ENCODE results near the gene FDXR.

FDXR gene

DNA sequence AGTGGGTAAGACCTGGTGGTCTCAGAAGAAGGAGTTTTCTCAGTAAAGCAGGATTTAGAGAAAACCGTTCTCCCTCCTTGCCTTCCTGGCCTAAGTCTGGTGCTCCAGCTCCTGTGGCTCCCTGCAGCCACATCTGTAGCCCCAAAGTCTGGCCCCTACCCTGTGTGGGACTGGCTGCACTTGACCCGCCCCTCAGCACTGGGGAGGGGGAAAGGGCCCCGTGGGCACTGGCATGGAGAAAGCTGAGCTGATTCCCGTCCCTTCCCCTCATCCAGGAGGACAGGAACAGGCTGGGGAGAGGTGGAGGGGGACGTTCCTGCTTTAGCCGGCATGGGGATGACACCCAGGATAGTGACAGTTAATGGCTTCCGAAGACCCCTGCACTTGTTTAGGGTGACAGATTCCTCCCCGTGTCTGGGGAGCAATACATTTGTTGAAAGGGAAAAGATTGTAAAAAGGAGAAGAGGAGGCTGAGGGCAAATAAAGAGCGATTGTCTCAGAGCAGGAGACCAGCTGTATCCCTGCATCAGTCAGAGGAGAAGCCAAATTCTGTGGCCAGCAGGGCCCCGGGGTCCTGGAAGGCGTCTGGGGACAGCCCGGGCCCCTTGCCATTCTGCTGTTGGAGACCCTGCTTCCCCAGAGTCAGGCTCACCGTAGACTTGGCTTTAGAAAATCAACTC is 51.0 kb downstream of the FDXR start:
- no peaks in the 10 kb centered on the region for H3K27me3 ChIP-seq
- no peak overlapping the region for H3K4me3 ChIP-seq (ENCODE audit: low read depth in 1 of 2, low read length in 1 of 2)
- H3K27ac ChIP-seq: no peak overlapping the region
- peaks cover 92% of the 10 kb centered on the region for H3K36me3 ChIP-seq
- H3K4me1 ChIP-seq (ENCODE audit: control insufficient read depth in 1 of 2, insufficient read depth in 1 of 2, low read depth in 1 of 2, low read length in 1 of 2): no peaks in the 10 kb centered on the region
- TF ChIP-seq CTCF (IDR thresholded peaks at IDR 0.05): no peak
- no peaks in the 10 kb centered on the region for H3K9me3 ChIP-seq

GRCh38 chr17:74819801-74820436 is 52.9 kb downstream of the FDXR start:
- Histone ChIP-seq H3K9me3 (no peaks in the 10 kb centered on the region), H3K36me3 (peaks cover 76% of the 10 kb centered on the region), H3K4me3 (ENCODE audit: low read depth in 1 of 2, low read length in 1 of 2) (no peak overlapping the region), H3K4me1 (ENCODE audit: control insufficient read depth in 1 of 2, insufficient read depth in 1 of 2, low read depth in 1 of 2, low read length in 1 of 2) (no peaks in the 10 kb centered on the region), H3K27ac (no peak overlapping the region), H3K27me3 (no peaks in the 10 kb centered on the region)
- TF ChIP-seq CTCF (IDR thresholded peaks at IDR 0.05): no peak

- peaks cover 65% of the 10 kb centered on the region for H3K36me3 ChIP-seq
- H3K4me3 ChIP-seq (ENCODE audit: low read depth in 1 of 2, low read length in 1 of 2): no peak overlapping the region
- H3K27me3 ChIP-seq: no peaks in the 10 kb centered on the region
- TF ChIP-seq CTCF (IDR thresholded peaks at IDR 0.05): no peak
- peaks cover 8% of the 10 kb centered on the region in 2 experiments for H3K4me1 ChIP-seq (ENCODE audit: control insufficient read depth in 1 of 2, insufficient read depth in 1 of 2, low read depth in 1 of 2, low read length in 1 of 2)
- no peak overlapping the region for H3K27ac ChIP-seq
- H3K9me3 ChIP-seq: no peaks in the 10 kb centered on the region
Observed at GRCh38 chr17:74818291-74818938, 54.4 kb downstream of the FDXR start.

- no peaks in the 10 kb centered on the region for H3K9me3 ChIP-seq
- no peaks in the 10 kb centered on the region for H3K27me3 ChIP-seq
- no peak overlapping the region for H3K27ac ChIP-seq
- no peak overlapping the region for H3K4me3 ChIP-seq (ENCODE audit: low read depth in 1 of 2, low read length in 1 of 2)
- peaks cover 20% of the 10 kb centered on the region in 2 experiments for H3K4me1 ChIP-seq (ENCODE audit: control insufficient read depth in 1 of 2, insufficient read depth in 1 of 2, low read depth in 1 of 2, low read length in 1 of 2)
- no peak for TF ChIP-seq CTCF (IDR thresholded peaks at IDR 0.05)
- H3K36me3 ChIP-seq: peaks cover 54% of the 10 kb centered on the region
Observed at GRCh38 chr17:74816905-74817620, 55.7 kb downstream of the FDXR start.

- no peaks in the 10 kb centered on the region for H3K27me3 ChIP-seq
- no peak for TF ChIP-seq CTCF (IDR thresholded peaks at IDR 0.05)
- H3K4me1 ChIP-seq (ENCODE audit: control insufficient read depth in 1 of 2, insufficient read depth in 1 of 2, low read depth in 1 of 2, low read length in 1 of 2): peaks cover 24 to 27% of the 10 kb centered on the region in 2 experiments
- H3K4me3 ChIP-seq (ENCODE audit: low read depth in 1 of 2, low read length in 1 of 2): no peak overlapping the region
- H3K36me3 ChIP-seq: peaks cover 41% of the 10 kb centered on the region
- H3K27ac ChIP-seq: no peak overlapping the region
- no peaks in the 10 kb centered on the region for H3K9me3 ChIP-seq
Observed at GRCh38 chr17:74815550-74816370, 57.0 kb downstream of the FDXR start.
